ENCODE results near the gene LPCAT1. TPM values are rescaled to one million over a fixed set of nuclear protein-coding genes. Genes with fewer than 3 reads are reported as not detected.

The LPCAT1 gene
- total and polyA plus RNA-seq, 2 experiments from 2014 or later: 78.0 to 255 TPM

DNA sequence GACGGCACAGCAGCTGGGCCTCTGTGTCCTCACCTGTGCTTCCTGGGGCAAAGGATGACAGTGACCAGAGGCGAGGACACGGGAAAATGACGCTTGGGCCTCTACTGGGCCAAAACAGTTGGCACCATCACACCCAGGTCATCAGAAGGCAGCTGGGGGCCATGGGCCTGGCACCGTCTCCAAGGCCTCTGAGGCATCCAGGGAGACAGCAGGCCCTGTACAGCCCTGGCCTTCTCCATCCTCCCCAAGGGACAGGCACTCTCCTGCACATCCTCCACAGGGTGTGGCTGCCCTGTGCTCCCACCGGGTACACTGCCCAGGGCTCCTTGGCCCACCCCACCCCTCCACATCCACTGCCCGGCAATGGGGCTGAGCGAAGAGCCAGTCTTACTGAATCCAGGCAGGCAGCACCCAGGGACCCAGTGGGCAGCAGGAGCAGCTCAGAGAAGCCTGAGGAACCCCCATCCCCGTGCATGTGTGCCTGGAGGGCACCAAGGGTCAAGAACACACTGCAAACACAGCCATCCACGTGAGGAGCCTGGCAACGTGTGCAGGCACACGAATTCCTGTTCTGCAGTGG is 4.0 kb downstream of the LPCAT1 start (continued):
- TF ChIP-seq, protein P1, sequence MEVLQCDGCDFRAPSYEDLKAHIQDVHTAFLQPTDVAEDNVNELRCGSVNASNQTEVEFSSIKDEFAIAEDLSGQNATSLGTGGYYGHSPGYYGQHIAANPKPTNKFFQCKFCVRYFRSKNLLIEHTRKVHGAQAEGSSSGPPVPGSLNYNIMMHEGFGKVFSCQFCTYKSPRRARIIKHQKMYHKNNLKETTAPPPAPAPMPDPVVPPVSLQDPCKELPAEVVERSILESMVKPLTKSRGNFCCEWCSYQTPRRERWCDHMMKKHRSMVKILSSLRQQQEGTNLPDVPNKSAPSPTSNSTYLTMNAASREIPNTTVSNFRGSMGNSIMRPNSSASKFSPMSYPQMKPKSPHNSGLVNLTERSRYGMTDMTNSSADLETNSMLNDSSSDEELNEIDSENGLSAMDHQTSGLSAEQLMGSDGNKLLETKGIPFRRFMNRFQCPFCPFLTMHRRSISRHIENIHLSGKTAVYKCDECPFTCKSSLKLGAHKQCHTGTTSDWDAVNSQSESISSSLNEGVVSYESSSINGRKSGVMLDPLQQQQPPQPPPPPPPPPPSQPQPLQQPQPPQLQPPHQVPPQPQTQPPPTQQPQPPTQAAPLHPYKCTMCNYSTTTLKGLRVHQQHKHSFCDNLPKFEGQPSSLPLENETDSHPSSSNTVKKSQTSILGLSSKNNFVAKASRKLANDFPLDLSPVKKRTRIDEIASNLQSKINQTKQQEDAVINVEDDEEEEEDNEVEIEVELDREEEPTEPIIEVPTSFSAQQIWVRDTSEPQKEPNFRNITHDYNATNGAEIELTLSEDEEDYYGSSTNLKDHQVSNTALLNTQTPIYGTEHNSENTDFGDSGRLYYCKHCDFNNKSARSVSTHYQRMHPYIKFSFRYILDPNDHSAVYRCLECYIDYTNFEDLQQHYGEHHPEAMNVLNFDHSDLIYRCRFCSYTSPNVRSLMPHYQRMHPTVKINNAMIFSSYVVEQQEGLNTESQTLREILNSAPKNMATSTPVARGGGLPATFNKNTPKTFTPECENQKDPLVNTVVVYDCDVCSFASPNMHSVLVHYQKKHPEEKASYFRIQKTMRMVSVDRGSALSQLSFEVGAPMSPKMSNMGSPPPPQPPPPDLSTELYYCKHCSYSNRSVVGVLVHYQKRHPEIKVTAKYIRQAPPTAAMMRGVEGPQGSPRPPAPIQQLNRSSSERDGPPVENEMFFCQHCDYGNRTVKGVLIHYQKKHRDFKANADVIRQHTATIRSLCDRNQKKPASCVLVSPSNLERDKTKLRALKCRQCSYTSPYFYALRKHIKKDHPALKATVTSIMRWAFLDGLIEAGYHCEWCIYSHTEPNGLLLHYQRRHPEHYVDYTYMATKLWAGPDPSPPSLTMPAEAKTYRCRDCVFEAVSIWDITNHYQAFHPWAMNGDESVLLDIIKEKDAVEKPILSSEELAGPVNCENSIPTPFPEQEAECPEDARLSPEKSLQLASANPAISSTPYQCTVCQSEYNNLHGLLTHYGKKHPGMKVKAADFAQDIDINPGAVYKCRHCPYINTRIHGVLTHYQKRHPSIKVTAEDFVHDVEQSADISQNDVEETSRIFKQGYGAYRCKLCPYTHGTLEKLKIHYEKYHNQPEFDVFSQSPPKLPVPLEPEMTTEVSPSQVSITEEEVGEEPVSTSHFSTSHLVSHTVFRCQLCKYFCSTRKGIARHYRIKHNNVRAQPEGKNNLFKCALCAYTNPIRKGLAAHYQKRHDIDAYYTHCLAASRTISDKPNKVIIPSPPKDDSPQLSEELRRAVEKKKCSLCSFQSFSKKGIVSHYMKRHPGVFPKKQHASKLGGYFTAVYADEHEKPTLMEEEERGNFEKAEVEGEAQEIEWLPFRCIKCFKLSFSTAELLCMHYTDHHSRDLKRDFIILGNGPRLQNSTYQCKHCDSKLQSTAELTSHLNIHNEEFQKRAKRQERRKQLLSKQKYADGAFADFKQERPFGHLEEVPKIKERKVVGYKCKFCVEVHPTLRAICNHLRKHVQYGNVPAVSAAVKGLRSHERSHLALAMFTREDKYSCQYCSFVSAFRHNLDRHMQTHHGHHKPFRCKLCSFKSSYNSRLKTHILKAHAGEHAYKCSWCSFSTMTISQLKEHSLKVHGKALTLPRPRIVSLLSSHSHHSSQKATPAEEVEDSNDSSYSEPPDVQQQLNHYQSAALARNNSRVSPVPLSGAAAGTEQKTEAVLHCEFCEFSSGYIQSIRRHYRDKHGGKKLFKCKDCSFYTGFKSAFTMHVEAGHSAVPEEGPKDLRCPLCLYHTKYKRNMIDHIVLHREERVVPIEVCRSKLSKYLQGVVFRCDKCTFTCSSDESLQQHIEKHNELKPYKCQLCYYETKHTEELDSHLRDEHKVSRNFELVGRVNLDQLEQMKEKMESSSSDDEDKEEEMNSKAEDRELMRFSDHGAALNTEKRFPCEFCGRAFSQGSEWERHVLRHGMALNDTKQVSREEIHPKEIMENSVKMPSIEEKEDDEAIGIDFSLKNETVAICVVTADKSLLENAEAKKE (CRISPR knock-in tag; IDR thresholded peaks at IDR 0.05): no peak
- TF ChIP-seq JUNB (IDR thresholded peaks at IDR 0.05; ENCODE audit: unreplicated experiment) (no peak), NANOG (IDR thresholded peaks at IDR 0.05; ENCODE audit: borderline replicate concordance) (no peak), EZH2phosphoT487 (IDR thresholded peaks at IDR 0.05; ENCODE audit: unreplicated experiment) (no peak), ZNF114 (CRISPR knock-in tag; IDR thresholded peaks at IDR 0.05) (no peak)
- TF ChIP-seq, protein P2, sequence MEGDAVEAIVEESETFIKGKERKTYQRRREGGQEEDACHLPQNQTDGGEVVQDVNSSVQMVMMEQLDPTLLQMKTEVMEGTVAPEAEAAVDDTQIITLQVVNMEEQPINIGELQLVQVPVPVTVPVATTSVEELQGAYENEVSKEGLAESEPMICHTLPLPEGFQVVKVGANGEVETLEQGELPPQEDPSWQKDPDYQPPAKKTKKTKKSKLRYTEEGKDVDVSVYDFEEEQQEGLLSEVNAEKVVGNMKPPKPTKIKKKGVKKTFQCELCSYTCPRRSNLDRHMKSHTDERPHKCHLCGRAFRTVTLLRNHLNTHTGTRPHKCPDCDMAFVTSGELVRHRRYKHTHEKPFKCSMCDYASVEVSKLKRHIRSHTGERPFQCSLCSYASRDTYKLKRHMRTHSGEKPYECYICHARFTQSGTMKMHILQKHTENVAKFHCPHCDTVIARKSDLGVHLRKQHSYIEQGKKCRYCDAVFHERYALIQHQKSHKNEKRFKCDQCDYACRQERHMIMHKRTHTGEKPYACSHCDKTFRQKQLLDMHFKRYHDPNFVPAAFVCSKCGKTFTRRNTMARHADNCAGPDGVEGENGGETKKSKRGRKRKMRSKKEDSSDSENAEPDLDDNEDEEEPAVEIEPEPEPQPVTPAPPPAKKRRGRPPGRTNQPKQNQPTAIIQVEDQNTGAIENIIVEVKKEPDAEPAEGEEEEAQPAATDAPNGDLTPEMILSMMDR (conservative IDR thresholded peaks at IDR 0.05; ENCODE audit: low read depth in 2 of 2): no peak

DNA sequence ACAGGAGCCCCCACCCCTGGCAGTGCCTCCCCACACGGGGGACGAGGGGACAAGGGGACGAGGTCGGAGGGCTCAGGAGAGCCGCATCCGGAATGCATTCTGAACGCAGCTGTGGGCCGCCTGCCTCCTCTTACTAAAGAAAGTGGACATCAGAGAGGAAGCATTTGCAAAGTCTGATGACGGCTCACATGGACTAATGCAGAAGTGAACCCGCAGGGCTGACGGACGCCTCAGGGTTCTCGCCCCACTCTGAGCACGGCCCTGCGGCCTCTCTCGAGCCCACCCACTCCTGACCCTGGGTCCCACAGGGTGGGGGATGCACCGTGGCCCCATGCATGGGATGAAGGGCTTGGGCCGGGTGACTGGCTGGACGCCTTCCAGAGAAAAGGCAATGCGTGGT is 5.9 kb downstream of the LPCAT1 start:
- peaks cover 44% of the 10 kb centered on the region for H3K27me3 Mint-ChIP-seq (ENCODE audit: insufficient read depth, low read depth, poor library complexity)
- DNase-seq (ENCODE audit: low spot score) (no peak), ATAC-seq (no peak)
- TF ChIP-seq ZNF331 (CRISPR knock-in tag; IDR thresholded peaks at IDR 0.05; ENCODE audit: low read depth) (no peak), NANOG (IDR thresholded peaks at IDR 0.05; ENCODE audit: borderline replicate concordance) (no peak), POLR2AphosphoS5 (IDR thresholded peaks at IDR 0.05; ENCODE audit: low read depth) (no peak), EZH2phosphoT487 (IDR thresholded peaks at IDR 0.05; ENCODE audit: unreplicated experiment) (no peak), CREB1 (CRISPR knock-in tag; IDR thresholded peaks at IDR 0.05; ENCODE audit: low read depth) (no peak)
- TF ChIP-seq, protein P2 (conservative IDR thresholded peaks at IDR 0.05; ENCODE audit: low read depth in 2 of 2): no peak

More for the DNA sequence above, 5.9 kb downstream of the LPCAT1 start:
- Histone ChIP-seq H4K20me1 (replicated peaks; ENCODE audit: insufficient read depth) (peaks cover 25% of the 10 kb centered on the region), H3K27me3 (ENCODE audit: insufficient read depth) (no peaks in the 10 kb centered on the region), H3K4me1 (ENCODE audit: insufficient read depth) (peaks cover 66% of the 10 kb centered on the region), H3K79me2 (replicated peaks; ENCODE audit: insufficient read depth) (peaks cover 90% of the 10 kb centered on the region), H3K9me2 (ENCODE audit: insufficient read depth) (no peaks in the 10 kb centered on the region), H3K4me2 (peak overlapping the region; percentile 75; the same call in 1 of the 2 replicates), H3K4me3 (no peak overlapping the region), H3F3A (replicated peaks; ENCODE audit: low read depth) (peaks cover 31% of the 10 kb centered on the region), H3K36me3 (ENCODE audit: insufficient read depth) (peaks cover 19% of the 10 kb centered on the region), H2AFZ (no peak overlapping the region), H3K27ac (ENCODE audit: low read depth) (peak overlapping the region; percentile 99)
- H3K36me3 Mint-ChIP-seq (ENCODE audit: low read depth): peaks cover 53% of the 10 kb centered on the region
- no peaks in the 10 kb centered on the region; the same call in 2 of the 3 replicates for H3K9me3 Mint-ChIP-seq
- H3K4me1 Mint-ChIP-seq: peaks cover 82% of the 10 kb centered on the region
- H3K4me3 Mint-ChIP-seq: no peak overlapping the region
- H3K27ac Mint-ChIP-seq: peak overlapping the region; percentile 65; the same call in 1 of the 2 replicates

Measured in GM23338 (cell line).